Measurements from ENCODE around the gene LRP1B.

Gene LRP1B

DNA sequence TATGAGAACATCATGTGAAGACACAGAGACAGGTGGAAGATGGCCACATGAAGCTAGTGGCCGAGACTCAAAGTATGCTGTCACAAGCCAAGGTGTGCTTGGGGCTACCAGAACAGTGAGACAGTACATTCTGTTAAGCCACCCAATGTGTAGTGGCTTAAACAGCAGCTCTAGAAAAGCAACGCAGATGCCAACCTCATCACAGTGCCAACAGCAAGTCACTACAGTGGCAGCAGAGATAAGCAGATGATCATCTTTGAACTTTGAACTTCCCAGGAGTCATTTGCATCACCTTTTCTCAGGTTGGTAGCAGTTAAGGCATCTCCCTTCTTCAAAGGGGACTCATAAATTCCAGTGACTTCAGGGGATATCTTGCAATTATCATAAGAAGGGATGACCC lies 394.4 kb downstream of the LRP1B start:
- DNase-seq = no peak

DNA sequence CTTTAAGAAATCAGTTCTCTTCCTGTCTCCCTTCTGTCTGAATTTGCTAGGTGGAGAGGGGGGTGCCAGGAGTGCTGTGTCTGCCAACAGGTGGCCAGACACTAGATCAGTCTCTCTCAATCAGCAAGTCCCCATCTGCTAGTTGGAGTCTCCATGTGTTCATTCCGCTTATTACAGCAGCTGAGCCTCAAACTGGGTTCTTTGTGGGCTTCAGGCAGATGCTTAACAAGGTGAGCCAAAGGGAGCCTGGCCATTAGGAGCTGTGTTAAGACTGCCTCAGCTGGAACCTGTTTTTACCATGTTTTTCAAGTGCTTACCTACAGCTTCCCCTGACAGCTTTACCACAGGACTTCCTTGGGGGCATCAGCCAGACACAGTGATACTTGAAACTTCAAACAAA lies 401.9 kb downstream of the LRP1B start:
- no peak for DNase-seq

GRCh38 chr2:141728142-141728541 lies 402.7 kb downstream of the LRP1B start:
- DNase-seq = no peak

- DNase-seq = no peak
These were observed 406.4 kb downstream of the LRP1B start for GRCh38 chr2:141724426-141724825.

DNA sequence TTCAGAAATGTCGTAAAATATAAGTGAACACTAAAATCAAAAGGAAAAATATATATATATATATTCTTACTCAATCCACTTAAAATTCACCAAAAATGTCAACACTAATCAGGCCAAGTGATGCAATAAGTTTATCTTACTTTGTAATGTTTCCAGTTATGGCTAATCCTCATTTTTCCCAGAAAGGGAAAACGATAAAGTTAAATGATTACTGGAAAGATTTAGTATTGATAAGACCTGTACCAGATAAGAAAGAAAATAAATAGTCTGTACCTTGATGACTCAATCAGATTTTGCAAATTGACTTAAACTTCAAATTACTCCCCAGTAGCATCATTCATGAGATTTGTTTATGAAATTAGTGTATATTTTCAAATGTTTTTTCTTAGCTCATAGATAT lies 407.0 kb downstream of the LRP1B start:
- DNase-seq = no peak

- DNase-seq = no peak
These were observed 410.3 kb downstream of the LRP1B start for GRCh38 chr2:141720476-141720875.

- DNase-seq = no peak
These were observed 416.3 kb downstream of the LRP1B start for GRCh38 chr2:141714496-141714895.

DNA sequence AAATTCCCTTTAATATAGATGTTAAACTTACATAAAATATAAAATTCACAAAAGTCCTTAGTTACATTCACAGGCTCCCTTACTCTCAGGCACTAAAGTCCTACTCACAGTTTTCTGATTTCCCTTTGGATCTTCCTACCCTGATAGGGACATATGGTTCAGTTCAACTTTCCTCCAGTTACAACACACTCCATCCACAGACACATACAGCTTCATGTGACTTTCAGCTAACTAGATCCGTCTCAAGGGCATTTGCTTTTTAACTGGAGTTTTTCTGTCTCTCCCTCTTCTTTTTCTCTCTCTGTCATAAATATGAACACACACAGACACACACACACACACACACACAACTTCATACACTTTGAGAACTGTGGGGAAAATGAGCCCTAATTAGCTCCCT lies 419.2 kb downstream of the LRP1B start:
- DNase-seq = no peak

DNA sequence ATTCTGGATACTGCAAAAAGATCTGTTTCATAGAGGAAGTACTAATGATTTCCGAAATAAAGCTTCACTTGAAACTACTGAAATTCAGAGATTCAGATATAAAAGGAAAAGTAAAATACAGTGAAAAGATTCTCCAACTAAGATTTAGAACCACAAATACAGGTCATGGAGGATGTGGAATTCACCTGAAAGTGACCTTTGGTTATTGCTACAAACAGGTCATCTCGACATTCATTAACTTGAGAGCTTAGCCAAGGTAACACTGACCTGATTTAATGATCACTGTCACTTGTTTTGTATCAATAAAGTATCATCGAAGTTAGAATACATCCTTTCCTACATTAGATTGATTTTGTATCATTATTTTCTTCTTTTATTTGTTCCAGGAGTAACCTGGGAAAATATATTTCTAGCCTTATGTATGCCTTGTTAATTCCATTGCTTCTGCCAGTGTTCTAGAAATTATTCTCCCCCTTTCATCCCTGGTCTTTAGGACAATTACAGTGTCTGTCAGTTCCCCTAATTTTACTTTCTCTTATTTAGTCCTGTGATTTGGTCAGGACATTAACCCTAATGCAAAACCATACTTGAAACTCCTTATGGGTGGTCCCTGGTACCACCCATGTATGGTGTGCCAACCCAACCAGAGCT lies 420.1 kb downstream of the LRP1B start:
- no peak for DNase-seq

- DNase-seq = no peak
These were observed 421.1 kb downstream of the LRP1B start for GRCh38 chr2:141709756-141710155.

DNA sequence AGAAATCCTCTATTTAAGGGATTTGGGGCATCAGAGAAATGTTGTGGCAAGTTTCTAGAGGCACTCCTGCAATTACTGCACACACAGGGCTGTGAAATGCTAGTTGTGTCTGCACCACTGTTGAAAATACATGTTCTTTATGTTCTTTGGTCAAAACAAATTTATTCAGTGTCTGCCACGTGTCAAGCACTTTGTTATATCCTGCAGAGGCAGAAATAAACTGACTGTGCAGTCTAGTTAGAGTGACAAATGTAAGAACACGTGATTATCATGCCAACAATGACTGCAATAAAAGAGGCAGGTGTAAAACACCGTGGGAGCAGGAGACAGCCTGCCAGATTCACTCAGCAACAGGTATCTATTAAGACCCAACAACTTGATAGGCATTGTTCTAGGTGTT lies 423.3 kb downstream of the LRP1B start:
- DNase-seq = no peak

- no peak for DNase-seq
These were observed 426.3 kb downstream of the LRP1B start for GRCh38 chr2:141704541-141704940.

GRCh38 chr2:141703501-141703900 lies 427.3 kb downstream of the LRP1B start:
- no peak for DNase-seq

- no peak for DNase-seq
These were observed 429.2 kb downstream of the LRP1B start for GRCh38 chr2:141701618-141702017.

- DNase-seq = no peak
These were observed 431.2 kb downstream of the LRP1B start for GRCh38 chr2:141699573-141699972.

DNA sequence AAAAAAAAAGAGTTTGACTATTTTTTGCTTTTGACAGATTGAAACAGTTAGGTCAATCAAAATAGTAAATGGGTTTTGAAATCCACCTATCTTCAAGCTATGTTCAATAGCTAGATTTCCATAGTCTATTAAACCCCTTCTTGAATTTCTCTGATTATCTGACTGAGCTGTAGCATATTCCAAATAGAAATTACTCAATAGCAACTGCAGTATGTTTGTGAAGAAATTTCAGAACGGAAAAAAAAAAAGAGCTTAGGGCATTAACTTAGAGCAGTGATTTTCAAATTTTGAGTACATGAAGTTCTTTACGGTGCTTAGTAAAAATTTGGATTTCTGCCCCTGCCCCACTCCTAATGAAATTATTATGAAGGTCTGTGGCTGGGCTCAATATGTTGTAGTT lies 432.3 kb downstream of the LRP1B start:
- no peak for DNase-seq

- no peak for DNase-seq
These were observed 433.8 kb downstream of the LRP1B start for GRCh38 chr2:141697035-141697434.

- no peak for DNase-seq
These were observed 436.6 kb downstream of the LRP1B start for GRCh38 chr2:141694180-141694579.

DNA sequence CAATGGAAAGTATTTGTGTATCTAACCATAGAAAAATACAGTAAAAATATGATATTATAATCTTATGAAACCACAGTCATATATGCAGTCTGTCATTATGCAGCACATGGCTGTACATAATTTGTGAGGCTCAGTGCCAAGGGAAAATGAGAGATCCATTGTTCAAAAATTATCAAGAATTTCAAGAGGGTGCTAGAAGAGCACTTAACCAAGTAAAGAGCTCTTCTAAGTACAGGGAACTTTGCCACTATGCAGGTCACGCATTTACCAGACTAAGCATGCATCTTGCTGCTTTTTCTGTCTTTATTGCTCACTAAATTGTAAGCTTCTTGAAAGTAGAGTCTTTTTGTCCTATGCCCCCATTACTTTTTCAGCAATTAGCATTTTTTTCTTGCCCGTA lies 438.0 kb downstream of the LRP1B start:
- no peak for DNase-seq

DNA sequence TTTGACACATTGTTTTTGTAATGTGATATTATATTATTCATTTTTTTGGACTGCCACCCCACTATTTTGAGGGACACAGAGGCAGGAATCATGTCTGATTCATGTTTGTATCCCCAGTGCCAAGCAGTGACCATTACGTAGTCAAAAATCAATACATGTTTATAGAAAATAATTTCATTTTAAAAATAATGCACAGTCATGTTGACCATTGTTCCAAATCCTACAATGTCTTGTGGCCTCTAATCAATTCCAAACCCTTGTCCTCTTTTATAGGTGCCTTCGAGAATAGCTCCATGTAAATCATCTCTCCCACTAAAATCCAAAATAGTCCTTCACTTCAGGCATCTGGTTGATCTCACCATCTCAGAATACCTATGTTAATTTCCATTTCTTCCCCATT lies 454.7 kb downstream of the LRP1B start:
- no peak for DNase-seq

GRCh38 chr2:141666191-141666590 lies 464.6 kb downstream of the LRP1B start:
- DNase-seq = no peak

GRCh38 chr2:141660232-141660631 lies 470.6 kb downstream of the LRP1B start:
- no peak for DNase-seq

- no peak for DNase-seq
These were observed 476.5 kb downstream of the LRP1B start for GRCh38 chr2:141654311-141654710.

GRCh38 chr2:141653184-141653583 lies 477.6 kb downstream of the LRP1B start:
- DNase-seq = no peak

DNA sequence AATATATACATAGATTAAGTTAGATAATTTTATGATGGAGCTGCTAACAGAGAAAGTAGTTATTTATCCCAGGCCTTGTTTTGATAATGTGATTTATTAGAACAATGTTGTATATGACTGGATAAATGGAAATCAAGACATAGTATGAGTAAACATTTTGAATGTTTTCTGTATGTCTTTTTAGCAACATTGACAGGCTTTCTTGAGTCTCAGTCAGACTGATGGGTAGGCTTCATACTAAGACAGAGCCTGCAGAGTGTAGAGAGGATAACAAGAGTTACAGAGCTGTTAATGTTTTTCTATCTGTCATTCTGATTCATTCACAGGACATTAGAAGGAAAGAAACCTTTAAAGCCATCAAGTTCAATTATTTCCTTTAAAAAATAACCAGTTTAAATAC lies 478.5 kb downstream of the LRP1B start:
- DNase-seq = no peak

DNA sequence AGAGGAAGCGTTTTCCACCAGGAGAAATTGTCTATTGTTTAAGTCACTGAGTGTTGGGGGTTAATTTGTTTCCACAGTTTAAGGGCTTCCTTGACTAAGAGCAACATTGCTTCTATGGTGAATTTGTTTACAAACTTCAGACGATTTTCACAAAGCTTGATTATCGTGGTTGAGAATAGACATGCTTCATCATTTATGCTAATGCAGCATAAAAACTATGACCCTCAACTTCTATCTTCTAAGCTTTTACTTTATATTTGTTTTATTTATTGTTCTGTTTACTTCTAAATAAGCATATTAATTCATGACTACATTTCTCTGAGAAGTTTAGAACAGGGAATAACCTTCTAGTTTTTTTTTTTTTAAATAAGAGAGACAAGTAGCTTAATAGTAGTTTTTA lies 483.5 kb downstream of the LRP1B start:
- DNase-seq = no peak

Measured in NCI-H1092 (cell line).